Measurements from ENCODE around the gene KRT79.

KRT79 gene

GRCh38 chr12:52832985-52833905 lies 866 bp downstream of the KRT79 start:
- DNase-seq: no peak

GRCh38 chr12:52832451-52832850 lies 1.7 kb downstream of the KRT79 start:
- DNase-seq: no peak

- no peak for DNase-seq
Observed at GRCh38 chr12:52831251-52831650, 2.9 kb downstream of the KRT79 start.

GRCh38 chr12:52829986-52830770 lies 3.9 kb downstream of the KRT79 start:
- DNase-seq: no peak

DNA sequence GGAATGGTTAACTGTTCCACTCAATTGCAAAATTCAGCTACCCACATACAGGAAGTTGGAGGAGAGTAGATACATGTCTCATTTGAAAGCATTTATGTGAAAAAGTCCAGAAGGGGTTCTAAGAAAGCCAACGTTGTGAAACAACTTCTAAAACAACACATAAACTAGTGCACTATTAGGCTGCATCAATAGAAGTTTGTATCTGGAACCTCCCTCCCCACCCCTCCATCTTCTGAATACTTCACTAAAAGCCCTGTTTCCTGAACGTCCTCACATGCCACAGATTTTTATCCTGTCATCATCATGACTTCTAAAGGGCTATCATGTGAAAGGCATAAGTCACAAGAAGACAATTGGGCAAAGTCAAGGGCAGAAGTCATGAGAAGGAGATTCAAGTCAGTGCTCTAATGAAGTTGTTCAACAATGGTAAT lies 5.5 kb downstream of the KRT79 start:
- no peak for DNase-seq

GRCh38 chr12:52828156-52828555 lies 6.0 kb downstream of the KRT79 start:
- no peak for DNase-seq

DNA sequence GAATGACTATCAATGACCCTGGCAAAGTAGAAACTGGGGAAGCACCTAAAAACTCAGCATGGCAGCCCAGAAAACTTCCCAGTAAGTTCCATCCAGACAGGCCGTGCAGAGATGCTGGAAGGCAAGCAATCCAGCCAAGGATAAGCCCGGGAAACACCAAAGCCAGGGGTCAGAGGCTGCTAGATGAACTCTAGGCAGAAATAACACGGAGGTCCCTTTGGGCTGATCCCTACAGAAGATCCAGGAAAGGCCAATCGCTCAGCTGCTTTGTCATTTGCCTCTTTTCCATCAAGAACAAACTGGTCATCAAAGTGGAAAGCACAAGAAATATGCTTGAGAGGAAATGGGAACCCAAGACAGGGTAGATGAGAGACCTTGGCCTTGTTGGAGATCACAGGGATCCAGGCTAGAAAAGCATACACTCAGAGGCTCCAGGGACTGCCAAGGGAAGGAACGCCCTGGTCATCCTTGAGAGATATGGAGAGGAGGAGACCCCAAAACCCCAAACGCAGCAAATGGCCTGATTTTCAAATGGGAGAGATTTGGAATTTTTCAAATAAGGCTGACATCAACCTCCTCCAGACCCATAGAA lies 6.5 kb downstream of the KRT79 start:
- no peak for DNase-seq

DNA sequence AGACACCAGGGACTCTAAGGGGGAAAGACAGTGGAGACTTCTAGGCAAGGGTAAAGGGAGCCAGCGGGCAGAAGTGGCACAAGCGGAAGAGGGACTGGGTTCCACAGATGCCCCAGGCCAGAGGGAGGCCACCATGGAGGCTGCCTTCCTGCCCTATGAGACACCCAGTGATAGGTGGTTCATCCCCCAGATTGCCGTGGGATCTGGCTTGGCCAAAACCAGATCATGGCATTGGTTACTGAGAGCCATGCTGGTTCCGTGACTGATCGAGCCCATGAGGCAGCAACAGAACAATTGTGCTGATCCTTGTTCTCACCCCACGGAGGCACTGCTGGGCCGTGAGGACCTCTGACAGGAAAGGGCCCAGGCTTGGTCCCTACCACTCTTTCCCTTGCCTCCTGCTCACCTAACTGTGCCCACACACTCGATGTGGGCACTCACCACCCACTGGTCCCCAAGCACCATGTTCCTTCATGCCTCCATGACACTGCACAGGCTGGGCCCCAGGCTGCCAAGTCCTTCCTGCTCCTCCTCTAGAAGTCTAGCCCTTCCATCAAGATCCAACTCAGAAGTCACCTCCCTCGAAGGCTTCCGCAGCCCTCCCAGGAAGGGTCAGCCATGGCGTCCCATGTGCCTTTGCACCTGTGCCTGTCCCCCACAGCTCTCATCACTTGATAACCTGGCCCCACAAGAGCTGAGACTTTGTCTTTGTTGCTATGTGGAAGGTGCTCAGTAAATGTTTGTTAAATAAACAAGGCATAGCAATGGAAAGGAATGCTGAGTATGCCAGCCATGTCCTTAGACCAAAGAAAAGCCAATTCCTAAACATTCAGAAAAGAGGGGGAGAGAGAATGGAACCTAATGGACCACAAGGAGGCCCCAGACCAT lies 7.3 kb downstream of the KRT79 start:
- no peak for DNase-seq

DNA sequence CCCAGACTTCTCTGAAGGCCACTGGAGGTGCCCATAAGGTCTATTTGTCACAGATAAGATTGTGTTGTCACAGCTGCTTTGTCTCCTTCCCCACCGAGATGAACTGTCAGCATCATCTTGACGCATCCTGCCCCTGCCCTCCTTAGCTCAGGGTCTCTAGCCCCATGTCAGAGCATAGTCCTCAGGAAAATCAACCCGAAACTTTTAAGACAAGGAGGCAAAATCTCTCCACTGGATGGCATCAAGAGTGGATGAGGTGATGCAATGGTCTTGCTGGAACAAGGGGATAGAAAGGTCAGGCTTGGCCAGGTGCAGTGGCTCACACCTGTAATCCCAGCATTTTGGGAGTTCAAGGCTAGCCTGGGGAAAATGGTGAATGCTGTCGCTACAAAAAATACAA lies 8.2 kb downstream of the KRT79 start:
- DNase-seq: no peak

- DNase-seq: no peak
Observed at GRCh38 chr12:52824741-52825410, 9.2 kb downstream of the KRT79 start.

DNA sequence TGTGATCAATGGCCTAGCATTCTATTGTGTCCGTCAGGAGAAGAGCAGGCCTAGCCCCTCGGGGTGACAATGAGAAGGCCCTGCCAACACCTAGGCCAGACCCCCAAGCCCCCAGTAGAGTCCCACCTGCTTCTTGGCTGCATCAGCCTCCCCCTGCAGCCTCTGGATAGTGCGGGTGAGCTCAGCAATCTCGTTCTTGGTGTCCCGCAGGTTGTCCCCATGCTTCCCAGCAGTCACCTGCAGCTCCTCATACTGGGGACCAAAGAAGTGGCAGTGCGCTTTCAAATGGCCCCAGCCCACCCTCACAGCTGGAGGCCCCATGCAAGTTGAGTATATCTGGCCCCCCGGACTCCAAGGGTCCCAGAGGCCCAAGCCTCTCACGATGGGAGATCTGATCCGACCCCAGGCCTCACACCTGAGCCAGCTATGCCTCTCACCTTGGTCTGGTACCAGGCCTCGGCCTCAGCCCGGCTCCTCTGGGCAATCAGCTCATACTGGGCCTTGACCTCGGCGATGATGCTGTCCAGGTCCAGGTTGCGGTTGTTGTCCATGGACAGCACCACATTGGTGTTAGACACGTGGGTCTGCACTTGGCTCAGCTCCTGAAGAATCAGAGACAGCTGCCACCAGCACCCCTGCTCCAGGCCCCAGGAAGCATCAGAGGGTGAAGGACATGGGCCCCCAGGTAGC lies 10.2 kb downstream of the KRT79 start:
- DNase-seq: no peak

GRCh38 chr12:52822771-52823510 lies 11.2 kb downstream of the KRT79 start:
- DNase-seq: no peak

DNA sequence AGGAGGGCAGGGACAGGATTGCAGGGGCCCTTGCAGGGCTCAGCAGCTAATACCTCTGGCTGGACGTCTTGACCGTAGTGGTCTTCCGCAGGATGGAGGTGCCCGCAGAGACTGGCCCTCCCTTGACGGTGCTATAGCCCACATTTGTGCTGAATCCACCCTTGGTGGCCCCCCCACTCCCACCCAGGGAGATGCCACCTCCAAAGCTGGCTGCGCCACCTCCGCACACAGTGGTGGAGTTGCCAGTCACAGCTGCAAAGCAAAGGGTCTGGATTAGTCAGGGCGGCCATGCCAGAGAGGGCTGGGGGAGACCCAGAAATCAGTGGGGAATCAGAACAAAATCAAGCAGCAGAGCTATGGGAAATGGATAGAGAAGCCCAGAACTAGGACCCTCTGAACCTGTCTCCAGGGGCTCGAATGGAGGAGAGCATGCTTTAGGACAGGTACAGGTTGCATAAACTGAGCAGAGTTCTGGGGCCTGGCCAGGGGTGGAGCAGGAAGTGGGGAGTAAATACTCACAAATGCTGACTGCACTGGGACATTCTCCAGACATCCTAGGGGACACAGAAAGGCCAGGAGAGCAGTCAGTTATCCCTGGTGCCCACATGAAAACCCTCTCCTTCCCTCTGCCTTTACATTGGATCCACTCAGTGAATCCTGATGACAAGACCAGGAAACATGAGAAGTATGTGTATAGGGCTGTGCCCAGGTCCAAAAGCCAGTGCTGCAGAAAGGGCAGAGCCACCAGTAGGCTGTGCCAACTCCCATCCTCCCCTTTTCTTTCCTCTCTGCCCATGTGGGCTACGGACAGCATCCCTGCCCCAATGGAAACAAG lies 12.1 kb downstream of the KRT79 start:
- no peak for DNase-seq

GRCh38 chr12:52821071-52821730 lies 12.9 kb downstream of the KRT79 start:
- no peak for DNase-seq

DNA sequence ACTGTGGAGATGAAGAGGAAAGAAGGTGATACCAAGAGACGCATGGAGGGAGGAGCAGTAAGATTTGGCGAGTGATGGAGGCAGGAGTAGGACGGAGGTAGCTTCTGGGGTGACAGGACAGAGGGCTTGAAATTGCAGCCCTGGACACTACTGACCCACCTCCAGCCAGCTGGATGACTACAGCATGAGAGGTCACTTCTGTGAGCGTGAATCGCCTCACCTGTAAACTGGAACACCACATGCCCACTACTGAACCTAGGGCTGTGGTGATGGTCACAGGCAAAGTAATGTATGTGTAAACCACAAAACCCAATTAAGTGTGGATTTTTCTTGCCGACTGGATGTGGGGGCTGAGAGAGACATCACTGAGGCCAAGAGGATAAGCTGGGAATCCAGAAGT lies 13.6 kb downstream of the KRT79 start:
- no peak for DNase-seq

DNA sequence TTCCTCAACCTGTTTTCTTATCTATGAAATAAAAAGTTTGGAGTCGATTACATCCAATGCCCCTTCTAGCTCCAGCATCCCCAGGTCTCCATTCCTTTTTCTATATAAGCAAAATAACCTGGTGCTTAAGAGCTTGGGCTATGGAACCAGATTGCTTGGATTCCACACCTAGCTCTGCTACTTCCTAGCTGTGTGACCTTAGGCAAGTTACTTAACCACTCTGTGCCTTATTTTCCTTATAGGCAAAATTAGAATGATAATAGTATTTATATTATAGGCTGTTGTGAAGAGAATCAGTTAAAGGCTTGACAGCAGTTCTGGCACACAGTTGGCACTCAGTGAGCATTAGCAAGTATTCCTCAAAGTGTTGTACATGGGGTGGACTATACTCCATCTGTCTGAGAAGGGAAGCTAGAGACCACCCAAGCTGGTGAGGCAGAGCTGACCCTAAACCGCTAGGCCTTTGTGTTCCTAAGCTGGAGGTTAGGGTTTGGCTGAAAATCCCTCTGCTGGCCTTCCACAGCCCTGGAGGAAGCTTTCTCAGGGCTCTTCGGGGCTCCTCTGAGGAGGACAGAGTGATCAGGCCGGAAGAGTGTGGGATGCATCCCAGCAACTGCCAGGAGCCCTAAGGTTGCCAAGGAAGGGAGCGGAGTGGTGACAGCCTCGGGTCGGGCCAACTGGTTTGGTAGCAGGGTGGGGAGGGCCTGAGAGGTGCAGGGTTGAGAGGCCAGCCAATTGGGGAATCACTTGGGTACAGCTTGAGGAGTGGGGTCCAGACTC lies 14.2 kb downstream of the KRT79 start:
- no peak for DNase-seq

- no peak for DNase-seq
Observed at GRCh38 chr12:52818887-52819420, 15.2 kb downstream of the KRT79 start.

DNA sequence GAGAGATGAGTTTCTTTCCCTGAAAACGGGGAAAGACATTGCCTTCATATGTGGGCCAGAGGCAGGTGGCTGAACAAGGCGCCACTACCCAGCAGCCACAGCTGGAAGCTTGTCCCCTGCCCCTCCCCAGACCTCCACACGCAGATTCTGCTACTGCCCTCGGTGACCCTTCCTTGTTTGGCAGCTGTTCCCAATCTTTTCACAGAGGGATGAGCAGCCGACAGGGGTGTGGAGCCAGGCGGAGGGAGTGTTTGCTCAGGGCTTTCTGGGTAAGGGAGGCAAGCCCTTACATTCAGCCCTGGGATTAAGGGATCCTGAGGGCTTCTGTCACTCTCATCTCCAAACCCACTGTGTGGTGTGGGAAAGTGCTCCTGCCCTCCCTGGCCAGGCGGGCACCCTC lies 15.7 kb downstream of the KRT79 start:
- DNase-seq: no peak
